Fibroblast of lung (primary cell): ENCODE data around the gene ANKLE2. TPM values are rescaled to one million over a fixed set of nuclear protein-coding genes. Genes with fewer than 3 reads are reported as not detected.
"Not testable (repeated sequence)": the region's sequence is repeated elsewhere in the genome, so short reads cannot be mapped to it uniquely, and the experiment has no call there.

Experiments
- DNase-seq, 2 donors: peaks; one replicate each; pipeline versions ENCODE4 v3.0.0 to v3.0.0-alpha.2; 2010; ENCODE audit warnings: low read depth in 2 of 2
- H2AFZ ChIP-seq: 2 replicates; pipeline ENCODE4 v1.5.1; 2012; ENCODE audit warnings: low read length, control low read depth, inconsistent platforms
- H3K27ac ChIP-seq: 2 replicates; pipeline ENCODE4 v1.5.1; 2011; ENCODE audit warnings: low read length, control low read depth; ENCODE audit not compliant: insufficient read depth
- H3K27me3 ChIP-seq: 2 replicates; pipeline ENCODE4 v1.5.1; 2011; ENCODE audit warnings: mild to moderate bottlenecking, low read length; ENCODE audit not compliant: control insufficient read depth, insufficient read depth
- H3K36me3 ChIP-seq: 2 replicates; pipeline ENCODE4 v1.5.1; 2011; ENCODE audit warnings: low read length; ENCODE audit not compliant: control insufficient read depth, insufficient read depth
- H3K4me1 ChIP-seq: 2 replicates; pipeline ENCODE4 v1.5.1; 2011; ENCODE audit warnings: low read length; ENCODE audit not compliant: control insufficient read depth, insufficient read depth; ENCODE audit errors: extremely low read depth
- H3K4me2 ChIP-seq: 2 replicates; pipeline ENCODE4 v1.5.1; 2011; ENCODE audit warnings: low read length, control low read depth; ENCODE audit not compliant: insufficient read depth; ENCODE audit errors: extremely low read depth
- H3K4me3 ChIP-seq, 4 experiments: fragments of 200-600 bp in 1 of 4; sonication (generic) in 1 of 4; replicated peaks in 1 of 4; 2 replicates each; pipeline ENCODE4 v1.5.1; 2011 to 2016; ENCODE audit warnings: low read length in 4 of 4, low read depth in 3 of 4, mild to moderate bottlenecking in 3 of 4, control low read depth in 2 of 4, inconsistent platforms in 1 of 4, mixed read lengths in 1 of 4; ENCODE audit not compliant: insufficient read depth in 1 of 4; ENCODE audit errors: control extremely low read depth in 1 of 4
- H3K79me2 ChIP-seq: 2 replicates; pipeline ENCODE4 v1.5.1; 2012; ENCODE audit warnings: mild to moderate bottlenecking, low read length, inconsistent platforms; ENCODE audit not compliant: control insufficient read depth, insufficient read depth
- H3K9ac ChIP-seq: 2 replicates; pipeline ENCODE4 v1.5.1; 2011; ENCODE audit warnings: mild to moderate bottlenecking, low read length, control low read depth; ENCODE audit not compliant: insufficient read depth
- H3K9me3 ChIP-seq: 2 replicates; pipeline ENCODE4 v1.5.1; 2012; ENCODE audit warnings: low read depth, low read length; ENCODE audit not compliant: control insufficient read depth, insufficient read depth
- H4K20me1 ChIP-seq: 2 replicates; pipeline ENCODE4 v1.5.1; 2011; ENCODE audit warnings: low read length; ENCODE audit not compliant: control insufficient read depth, insufficient read depth; ENCODE audit errors: extremely low read depth
- CTCF ChIP-seq, 2 donors: IDR thresholded peaks in 1 of 2; conservative IDR thresholded peaks in 1 of 2; 1 replicate in 1 of 2; 2 replicates in 1 of 2; pipeline ENCODE4 v1.5.1; 2011 to 2012; ENCODE audit warnings: low read length in 2 of 2, control low read depth in 1 of 2, inconsistent platforms in 1 of 2, low read depth in 1 of 2, mild to moderate bottlenecking in 1 of 2
- EZH2 ChIP-seq: IDR thresholded peaks from 2 replicates; pipeline ENCODE4 v1.5.1; 2012; ENCODE audit warnings: low read length, control low read depth, mild to moderate bottlenecking; ENCODE audit errors: missing control alignments
- polyA plus RNA-seq, 2 donors: library from polyadenylated mRNA; depleted of rRNA in 1 of 2; stranded (reverse) in 1 of 2; unstranded in 1 of 2; fragments of >200 nt; gene quantifications; 2 replicates each; pipeline ENCODE4 v1.2.1, GENCODE V29; 2011 to 2012; ENCODE audit warnings: missing spikeins in 1 of 2
- total RNA-seq: library from RNA; depleted of rRNA; stranded (reverse); fragments of >200 nt; gene quantifications from 2 replicates; pipeline ENCODE4 v1.2.1, GENCODE V29; 2014

Gene ANKLE2
- total and polyA plus RNA-seq, 2 donors (not counting 1 experiment from before 2014, with no cell fraction given): 55.8 to 55.9 TPM

GRCh38 chr12:132776816-132777568 lies 15.4 kb upstream of the ANKLE2 start:
- peaks cover 16% of the 10 kb centered on the region for H3K4me1 ChIP-seq
- peak; percentile 42 to 87 for DNase-seq
- H3K27ac ChIP-seq: peak overlapping the region; percentile 34
- peaks cover 9% of the 10 kb centered on the region for H3K79me2 ChIP-seq
- H3K9ac ChIP-seq: no peak overlapping the region
- no peaks in the 10 kb centered on the region for H4K20me1 ChIP-seq
- TF ChIP-seq EZH2 (no peak), CTCF (conservative IDR thresholded peaks at IDR 0.05 in 1 of 2, IDR thresholded peaks at IDR 0.05 in 1 of 2; ENCODE audit: low read depth in 1 of 2, low read length in 2 of 2) (no peak)
- H3K36me3 ChIP-seq: peaks cover 54% of the 10 kb centered on the region
- H3K4me3 ChIP-seq: no peak overlapping the region
- H3K9me3 ChIP-seq: no peaks in the 10 kb centered on the region
- H2AFZ ChIP-seq: no peak overlapping the region
- H3K4me2 ChIP-seq: no peak overlapping the region
- no peaks in the 10 kb centered on the region for H3K27me3 ChIP-seq

GRCh38 chr12:132776230-132776625 lies 14.6 kb upstream of the ANKLE2 start:
- not testable (repeated sequence) for H3K9me3 ChIP-seq, H3K79me2 ChIP-seq, H4K20me1 ChIP-seq, H3K9ac ChIP-seq, H3K4me3 ChIP-seq, H3K4me2 ChIP-seq, H2AFZ ChIP-seq, H3K27me3 ChIP-seq, DNase-seq
- H3K36me3 ChIP-seq: peaks cover 56% of the 10 kb centered on the region
- H3K27ac ChIP-seq: peak overlapping the region; percentile 34
- peaks cover 16% of the 10 kb centered on the region for H3K4me1 ChIP-seq

- Histone ChIP-seq H3K9me3 (no peaks in the 10 kb centered on the region), H4K20me1 (no peaks in the 10 kb centered on the region), H3K36me3 (peaks cover 53% of the 10 kb centered on the region), H3K27me3 (no peaks in the 10 kb centered on the region), H3K4me1 (peaks cover 16% of the 10 kb centered on the region), H3K27ac (no peak overlapping the region), H2AFZ (no peak overlapping the region), H3K9ac (no peak overlapping the region), H3K79me2 (peaks cover 9% of the 10 kb centered on the region), H3K4me3 (no peak overlapping the region), H3K4me2 (no peak overlapping the region)
- no peak for TF ChIP-seq CTCF (conservative IDR thresholded peaks at IDR 0.05 in 1 of 2, IDR thresholded peaks at IDR 0.05 in 1 of 2; ENCODE audit: low read depth in 1 of 2, low read length in 2 of 2)
- TF ChIP-seq EZH2: no peak
- DNase-seq: no peak
Measured at GRCh38 chr12:132775502-132776229, 14.0 kb upstream of the ANKLE2 start.
